CD4-positive, alpha-beta T cell (primary cell): ENCODE measurements around the gene TMEM26. TPM values are rescaled to one million over a fixed set of nuclear protein-coding genes. Genes with fewer than 3 reads are reported as not detected.

ENCODE experiments used
- ATAC-seq: fragments of 200-7000 bp; cut with Tn5 transposase; one replicate; pipeline ENCODE4 v1.10.0; 2022; ENCODE audit warnings: mild to moderate bottlenecking; ENCODE audit not compliant: poor library complexity
- CTCF ChIA-PET: fragments of 350-600 bp; sonication (Branson Sonifier 250); formaldehyde crosslinking; loops from one replicate; lab custom pipeline; 2021; ENCODE audit warnings: antibody characterized with exemption, inconsistent platforms; lab: Charles Lee
- POLR2A ChIA-PET: fragments of 350-600 bp; sonication (Branson Sonifier 250); formaldehyde crosslinking; loops from one replicate; lab custom pipeline; 2021; ENCODE audit warnings: antibody characterized with exemption, inconsistent platforms; lab: Charles Lee
- DNase-seq, 14 experiments: peaks; one replicate each; pipeline ENCODE4 v3.0.0-alpha.2; 2013 to 2020; ENCODE audit warnings: mixed read lengths in 2 of 14
- H3K27ac ChIP-seq, 2 donors: one replicate each; pipeline versions ENCODE4 v1.5.1 to v1.7.0; 2013; ENCODE audit warnings: low read length in 2 of 2, low read depth in 1 of 2, mild to moderate bottlenecking in 1 of 2
- H3K27me3 ChIP-seq, 2 experiments: 1 replicate in 1 of 2; 2 replicates in 1 of 2; pipeline versions ENCODE4 v1.6.1 to v1.7.0; 2013; ENCODE audit warnings: low read length in 2 of 2, control low read depth in 1 of 2, mild to moderate bottlenecking in 1 of 2, moderate library complexity in 1 of 2; ENCODE audit not compliant: insufficient read depth in 2 of 2, control insufficient read depth in 1 of 2
- H3K36me3 ChIP-seq: one replicate; pipeline ENCODE4 v1.6.1; 2013; ENCODE audit warnings: low read length, control low read depth; ENCODE audit not compliant: insufficient read depth
- H3K4me1 ChIP-seq: one replicate; pipeline ENCODE4 v1.6.1; 2013; ENCODE audit warnings: low read length, control low read depth; ENCODE audit not compliant: insufficient read depth
- H3K4me3 ChIP-seq: one replicate; pipeline ENCODE4 v1.5.1; 2013; ENCODE audit warnings: mild to moderate bottlenecking, low read length, moderate library complexity
- H3K9me3 ChIP-seq, 2 experiments: 1 replicate in 1 of 2; 2 replicates in 1 of 2; pipeline versions ENCODE4 v1.6.1 to v1.7.0; 2013; ENCODE audit warnings: low read length in 2 of 2, mild to moderate bottlenecking in 2 of 2, control low read depth in 1 of 2, moderate library complexity in 1 of 2; ENCODE audit not compliant: control insufficient read depth in 1 of 2, insufficient read depth in 1 of 2
- H3K27ac Mint-ChIP-seq: one replicate; pipeline ENCODE4 v1.8.0; 2020; ENCODE audit warnings: mixed read lengths
- H3K27me3 Mint-ChIP-seq: one replicate; pipeline ENCODE4 v1.8.0; 2021; ENCODE audit warnings: mixed read lengths
- H3K36me3 Mint-ChIP-seq: one replicate; pipeline ENCODE4 v1.8.0; 2021; ENCODE audit warnings: low read depth, mixed read lengths
- H3K4me1 Mint-ChIP-seq: one replicate; pipeline ENCODE4 v1.8.0; 2021; ENCODE audit warnings: low read depth, mixed read lengths
- H3K4me3 Mint-ChIP-seq: one replicate; pipeline ENCODE4 v1.8.0; 2020; ENCODE audit warnings: mild to moderate bottlenecking, mixed read lengths
- H3K9me3 Mint-ChIP-seq: one replicate; pipeline ENCODE4 v1.8.0; 2020; ENCODE audit warnings: mixed read lengths
- CTCF ChIP-seq: fragments of 200-600 bp; IDR thresholded peaks from one replicate; pipeline ENCODE4 v1.8.0; 2022; ENCODE audit warnings: antibody characterized with exemption, mild to moderate bottlenecking
- intact Hi-C, 2 experiments: fragments of 100-400 bp; cut with DNase I in 1 of 2; cut with micrococcal nuclease in 1 of 2; formaldehyde crosslinking; loops; one replicate each; pipeline versions ENCODE4 v1.15.1 to v1.9.0; 2023 to 2025; cut with DNase I, micrococcal nuclease
- total RNA-seq, 174 experiments: library from RNA in 2 of 174; stranded (reverse) in 2 of 174; gene quantifications; one replicate each; pipeline ENCODE4 v1.2.3 and lab custom pipeline; 2021 to 2026

TMEM26 gene
- total RNA-seq, 2 experiments from 2014 or later = not detected

DNA sequence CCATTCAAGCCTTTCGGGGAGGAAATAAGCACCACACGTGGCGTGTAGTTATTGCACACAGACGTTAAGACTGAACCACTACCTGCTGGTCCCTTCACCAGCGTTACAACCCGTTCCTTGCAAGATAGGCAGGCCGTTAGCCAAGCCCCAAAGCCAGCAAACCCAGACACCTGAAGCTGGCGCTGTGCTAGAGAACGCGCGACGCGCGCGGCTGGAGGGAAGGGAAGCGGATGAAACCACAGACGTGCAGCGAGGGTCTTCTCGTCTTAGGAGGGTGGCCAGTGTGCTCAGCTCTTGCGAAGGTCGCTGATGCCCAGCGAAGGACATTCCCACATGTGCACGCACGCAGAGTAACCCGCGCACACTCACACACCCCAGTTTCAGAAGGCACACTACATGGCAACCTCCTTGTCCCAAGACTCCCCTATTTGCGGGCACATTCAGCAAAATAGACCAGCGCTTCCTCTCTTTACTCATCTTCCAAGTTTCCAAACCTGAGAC, 980 bp downstream of the TMEM26 start:
- peaks cover 13% of the 10 kb centered on the region for H3K4me1 Mint-ChIP-seq
- H3K36me3 Mint-ChIP-seq = no peaks in the 10 kb centered on the region
- no peak overlapping the region for H3K27ac Mint-ChIP-seq
- ATAC-seq = no peak
- H3K9me3 Mint-ChIP-seq = no peaks in the 10 kb centered on the region
- H3K4me1 ChIP-seq = peaks cover 14% of the 10 kb centered on the region
- H3K27me3 ChIP-seq = peaks cover 16 to 28% of the 10 kb centered on the region in 2 experiments
- no peak overlapping the region for H3K27ac ChIP-seq
- DNase-seq = no peak
- peak overlapping the region; percentile 16 for H3K4me3 ChIP-seq
- H3K9me3 ChIP-seq = peaks cover 0 to 13% of the 10 kb centered on the region in 2 experiments
- intact Hi-C loops = no loop called here
- POLR2A ChIA-PET = no interaction called here
- TF ChIP-seq CTCF = no peak
- peak overlapping the region; percentile 27 for H3K4me3 Mint-ChIP-seq
- no peaks in the 10 kb centered on the region for H3K36me3 ChIP-seq
- CTCF ChIA-PET = no interaction called here
- H3K27me3 Mint-ChIP-seq = peaks cover 34% of the 10 kb centered on the region

DNA sequence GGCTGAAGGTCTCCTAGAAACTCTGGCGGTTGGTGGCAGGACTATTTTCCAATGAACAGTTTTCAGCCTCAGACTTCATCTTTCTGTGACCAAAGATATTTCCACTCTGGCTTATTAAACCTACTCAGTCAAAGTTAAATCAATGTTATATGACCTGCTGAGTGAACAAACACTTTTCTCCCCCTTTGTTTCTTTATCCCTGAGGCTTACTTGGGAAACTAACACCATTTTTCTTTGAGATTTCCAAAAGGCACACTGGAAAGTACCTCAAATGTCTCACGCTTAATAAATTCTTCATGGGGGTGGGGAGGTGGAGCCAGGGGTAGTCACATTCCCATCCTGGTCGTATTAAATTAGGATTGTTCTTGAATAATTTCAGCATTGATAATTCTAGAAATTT, 1.8 kb downstream of the TMEM26 start:
- no peak for ATAC-seq
- peaks cover 16 to 28% of the 10 kb centered on the region in 2 experiments for H3K27me3 ChIP-seq
- intact Hi-C loops = no loop called here
- H3K4me3 ChIP-seq = no peak overlapping the region
- no peaks in the 10 kb centered on the region for H3K36me3 ChIP-seq
- DNase-seq = no peak
- Mint-ChIP-seq H3K4me1 (peaks cover 13% of the 10 kb centered on the region), H3K27me3 (peaks cover 34% of the 10 kb centered on the region), H3K9me3 (no peaks in the 10 kb centered on the region), H3K27ac (no peak overlapping the region), H3K4me3 (no peak overlapping the region), H3K36me3 (no peaks in the 10 kb centered on the region)
- peaks cover 14% of the 10 kb centered on the region for H3K4me1 ChIP-seq
- ChIA-PET POLR2A (no interaction called here), CTCF (no interaction called here)
- H3K9me3 ChIP-seq = peaks cover 0 to 13% of the 10 kb centered on the region in 2 experiments
- no peak overlapping the region for H3K27ac ChIP-seq
- no peak for TF ChIP-seq CTCF

DNA sequence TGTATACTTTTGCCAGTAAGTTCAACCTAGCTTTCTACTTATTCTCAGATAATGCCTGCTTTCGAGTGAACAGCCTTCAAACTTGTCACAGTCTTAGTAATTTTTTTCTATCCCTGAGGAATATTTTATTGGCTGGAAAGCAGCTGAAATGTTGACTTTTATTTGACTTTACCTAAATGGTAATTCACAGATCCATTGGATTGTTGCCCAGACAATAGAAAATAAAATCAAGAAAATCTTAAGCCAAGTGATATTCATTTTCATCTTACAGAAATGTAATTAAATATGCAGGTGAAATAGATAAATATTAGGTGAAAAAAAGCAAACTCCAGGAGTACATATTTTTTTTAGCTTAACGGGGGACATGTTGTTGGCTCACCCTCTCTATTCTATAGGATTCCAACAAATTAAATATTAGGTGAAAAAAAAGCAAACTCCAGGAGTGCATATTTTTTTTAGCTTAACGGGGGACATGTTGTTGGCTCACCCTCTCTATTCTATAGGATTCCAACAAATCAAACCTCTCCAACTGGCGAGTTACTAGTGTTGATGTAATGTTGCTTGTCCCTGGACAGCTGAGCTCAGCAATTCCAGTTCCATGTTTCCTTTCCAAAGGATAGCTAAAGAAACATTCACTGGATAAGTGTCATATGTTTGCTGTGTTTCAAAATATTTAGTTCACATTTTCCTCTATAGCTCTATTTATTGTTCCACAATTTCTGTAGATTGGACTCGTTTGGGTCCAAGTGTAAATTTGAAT, 4.2 kb downstream of the TMEM26 start:
- Mint-ChIP-seq H3K4me3 (no peak overlapping the region), H3K27ac (no peak overlapping the region), H3K27me3 (peaks cover 22% of the 10 kb centered on the region), H3K9me3 (no peaks in the 10 kb centered on the region), H3K36me3 (no peaks in the 10 kb centered on the region), H3K4me1 (peaks cover 13% of the 10 kb centered on the region)
- H3K27me3 ChIP-seq = peaks cover 16 to 22% of the 10 kb centered on the region in 2 experiments
- H3K4me3 ChIP-seq = no peak overlapping the region
- ChIA-PET CTCF (no interaction called here), POLR2A (no interaction called here)
- H3K27ac ChIP-seq = no peak overlapping the region
- H3K36me3 ChIP-seq = no peaks in the 10 kb centered on the region
- intact Hi-C loops = no loop called here
- peaks cover 14% of the 10 kb centered on the region for H3K4me1 ChIP-seq
- no peak for TF ChIP-seq CTCF
- ATAC-seq (no peak), DNase-seq (no peak)
- H3K9me3 ChIP-seq = peaks cover 0 to 13% of the 10 kb centered on the region in 2 experiments
